Smooth muscle cell (in vitro differentiated cells): Measurements from ENCODE around the gene SPNS1. TPM values are rescaled to one million over a fixed set of nuclear protein-coding genes. Genes with fewer than 3 reads are reported as not detected.
"Not testable (repeated sequence)": the region's sequence is repeated elsewhere in the genome, so short reads cannot be mapped to it uniquely, and the experiment has no call there.

Experiments used
- DNase-seq: peaks from one replicate; lab custom pipeline; 2025; ENCODE audit not compliant: unreplicated experiment; lab: John Stamatoyannopoulos, UW
- H2AFZ ChIP-seq: fragments of 200-600 bp; sonication (generic); 2 replicates; pipeline ENCODE4 v1.6.0; 2016; ENCODE audit warnings: antibody characterized with exemption, low read depth, mild to moderate bottlenecking
- H3F3A ChIP-seq: fragments of 200-600 bp; sonication (generic); 2 replicates; pipeline ENCODE4 v1.6.0; 2017; ENCODE audit warnings: antibody characterized with exemption, low read depth
- H3K27ac ChIP-seq: fragments of 200-600 bp; sonication (generic); 2 replicates; pipeline ENCODE4 v1.5.1; 2016; ENCODE audit warnings: low read depth, mild to moderate bottlenecking
- H3K27me3 ChIP-seq: fragments of 200-600 bp; sonication (generic); 2 replicates; pipeline ENCODE4 v1.6.1; 2016; ENCODE audit warnings: low read depth, mild to moderate bottlenecking
- H3K36me3 ChIP-seq: fragments of 200-600 bp; sonication (generic); 2 replicates; pipeline ENCODE4 v1.5.1; 2016; ENCODE audit warnings: low read depth
- H3K4me1 ChIP-seq: fragments of 200-600 bp; sonication (generic); 2 replicates; pipeline ENCODE4 v1.5.1; 2016; ENCODE audit warnings: low read depth
- H3K4me2 ChIP-seq: fragments of 200-600 bp; sonication (generic); 2 replicates; pipeline ENCODE4 v1.6.0; 2016; ENCODE audit warnings: mild to moderate bottlenecking
- H3K4me3 ChIP-seq: fragments of 200-600 bp; sonication (generic); 2 replicates; pipeline ENCODE4 v1.5.1; 2016; ENCODE audit warnings: mild to moderate bottlenecking
- H3K79me2 ChIP-seq: fragments of 200-600 bp; sonication (generic); 2 replicates; pipeline ENCODE4 v1.6.0; 2016; ENCODE audit warnings: low read depth, mild to moderate bottlenecking
- H3K9ac ChIP-seq: fragments of 200-600 bp; sonication (generic); 2 replicates; pipeline ENCODE4 v1.6.0; 2016; ENCODE audit warnings: low read depth
- H3K9me3 ChIP-seq: fragments of 200-600 bp; sonication (generic); replicated peaks from 2 replicates; pipeline ENCODE4 v1.5.1; 2016; ENCODE audit warnings: low read depth
- H4K20me1 ChIP-seq: fragments of 200-600 bp; sonication (generic); 2 replicates; pipeline ENCODE4 v1.6.0; 2016; ENCODE audit warnings: low read depth
- WGBS: methylation state at CpG from one replicate; pipeline ENCODE4 v1.1.7; 2016; ENCODE audit warnings: low lambda C conversion rate; 5-methylcytosine and 5-hydroxymethylcytosine counted together
- polyA plus RNA-seq: library from polyadenylated mRNA; unstranded; fragments of >200 nt; fragmentation: Nextera tagmentation; extraction: Ambion mirVana; gene quantifications from 2 replicates; pipeline ENCODE4 v1.2.1, GENCODE V29; 2016
- total RNA-seq: library from RNA; depleted of rRNA; stranded (reverse); fragments of >200 nt; gene quantifications from 2 replicates; pipeline ENCODE4 v1.2.3, GENCODE V29; 2014
- TF ChIP-seq, protein P1 (sequence below): fragments of 200-600 bp; sonication (generic); IDR thresholded peaks from 2 replicates; pipeline ENCODE4 v1.5.1; 2017; ENCODE audit warnings: borderline replicate concordance, mild to moderate bottlenecking, antibody characterized with exemption; ENCODE audit not compliant: insufficient read depth, poor library complexity, severe bottlenecking

Gene SPNS1
- total and polyA plus RNA-seq, 2 experiments from 2014 or later, result 28.6 to 109 TPM

- Histone ChIP-seq H3K9ac (peak overlapping the region; percentile 78), H3K4me1 (peaks cover 5% of the 10 kb centered on the region), H3K4me2 (peak overlapping the region; percentile 88), H2AFZ (peak overlapping the region; percentile 85), H3K9me3 (no peaks in the 10 kb centered on the region), H3K27ac (no peak overlapping the region), H3K27me3 (no peaks in the 10 kb centered on the region), H4K20me1 (no peaks in the 10 kb centered on the region), H3K79me2 (peaks cover 15% of the 10 kb centered on the region), H3K36me3 (no peaks in the 10 kb centered on the region), H3F3A (peaks cover 4% of the 10 kb centered on the region), H3K4me3 (peak overlapping the region; percentile 66)
- DNase-seq, result no peak
- TF ChIP-seq, protein P1, sequence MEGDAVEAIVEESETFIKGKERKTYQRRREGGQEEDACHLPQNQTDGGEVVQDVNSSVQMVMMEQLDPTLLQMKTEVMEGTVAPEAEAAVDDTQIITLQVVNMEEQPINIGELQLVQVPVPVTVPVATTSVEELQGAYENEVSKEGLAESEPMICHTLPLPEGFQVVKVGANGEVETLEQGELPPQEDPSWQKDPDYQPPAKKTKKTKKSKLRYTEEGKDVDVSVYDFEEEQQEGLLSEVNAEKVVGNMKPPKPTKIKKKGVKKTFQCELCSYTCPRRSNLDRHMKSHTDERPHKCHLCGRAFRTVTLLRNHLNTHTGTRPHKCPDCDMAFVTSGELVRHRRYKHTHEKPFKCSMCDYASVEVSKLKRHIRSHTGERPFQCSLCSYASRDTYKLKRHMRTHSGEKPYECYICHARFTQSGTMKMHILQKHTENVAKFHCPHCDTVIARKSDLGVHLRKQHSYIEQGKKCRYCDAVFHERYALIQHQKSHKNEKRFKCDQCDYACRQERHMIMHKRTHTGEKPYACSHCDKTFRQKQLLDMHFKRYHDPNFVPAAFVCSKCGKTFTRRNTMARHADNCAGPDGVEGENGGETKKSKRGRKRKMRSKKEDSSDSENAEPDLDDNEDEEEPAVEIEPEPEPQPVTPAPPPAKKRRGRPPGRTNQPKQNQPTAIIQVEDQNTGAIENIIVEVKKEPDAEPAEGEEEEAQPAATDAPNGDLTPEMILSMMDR, result no peak
- WGBS, result 22% methylated on average over 28 of the region's 30 CpGs
Measured at GRCh38 chr16:28975158-28975599, 601 bp downstream of the SPNS1 start.

GRCh38 chr16:28977703-28978662, 3.4 kb downstream of the SPNS1 start:
- 83% methylated on average over 11 of the region's 11 CpGs for WGBS
- peaks cover 4% of the 10 kb centered on the region for H3F3A ChIP-seq
- no peaks in the 10 kb centered on the region for H3K27me3 ChIP-seq
- no peaks in the 10 kb centered on the region for H3K9me3 ChIP-seq
- no peak for DNase-seq
- H3K4me1 ChIP-seq, result peaks cover 5% of the 10 kb centered on the region
- no peak overlapping the region for H3K4me2 ChIP-seq
- peaks cover 15% of the 10 kb centered on the region for H3K79me2 ChIP-seq
- no peak overlapping the region for H3K4me3 ChIP-seq
- TF ChIP-seq, protein P1, result peak; percentile 40
- no peak overlapping the region for H3K9ac ChIP-seq
- no peaks in the 10 kb centered on the region for H4K20me1 ChIP-seq
- H3K27ac ChIP-seq, result no peak overlapping the region
- H3K36me3 ChIP-seq, result no peaks in the 10 kb centered on the region
- no peak overlapping the region for H2AFZ ChIP-seq

DNA sequence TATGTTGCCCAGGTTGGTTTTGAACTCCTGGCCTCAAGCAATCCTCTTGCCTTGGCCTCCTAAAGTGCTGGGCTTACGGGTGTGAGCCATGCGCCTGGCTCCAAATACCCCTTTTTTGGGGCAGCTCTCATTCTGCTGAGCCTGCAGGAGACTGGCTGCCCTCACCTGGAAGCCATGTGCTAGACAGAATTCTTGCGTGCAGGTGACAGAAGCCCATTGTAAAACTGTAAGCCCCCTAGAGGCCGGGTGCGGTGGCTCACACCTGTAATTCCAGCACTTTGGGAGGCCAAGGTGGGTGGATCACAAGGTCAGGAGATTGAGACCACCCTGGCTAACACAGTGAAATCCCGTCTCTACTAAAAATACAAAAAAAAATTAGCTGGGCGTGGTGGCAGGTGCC, 5.8 kb downstream of the SPNS1 start:
- not testable (repeated sequence) for H3K9me3 ChIP-seq, H3K4me3 ChIP-seq, H3K4me1 ChIP-seq, H4K20me1 ChIP-seq, H3F3A ChIP-seq, H3K27me3 ChIP-seq, DNase-seq, H3K36me3 ChIP-seq, H3K4me2 ChIP-seq, H3K27ac ChIP-seq, H2AFZ ChIP-seq, H3K9ac ChIP-seq
- peaks cover 11% of the 10 kb centered on the region for H3K79me2 ChIP-seq
- 91% methylated on average over 7 of the region's 7 CpGs for WGBS
- TF ChIP-seq, protein P1, result peak; percentile 5
